ENCODE data around the gene OSBPL6. TPM values are rescaled to one million over a fixed set of nuclear protein-coding genes. Genes with fewer than 3 reads are reported as not detected.

Gene OSBPL6
- total RNA-seq, 1 experiment from 2014 or later = 43.1 TPM

- ChIA-PET POLR2A (interaction anchor here (0.6 to 4.3 kb wide), 3 partner anchors 14 to 158 kb away, joined by 3 to 25 read pairs (median 4); partner anchors contain the start of gene OSBPL6), CTCF (interaction anchor here (0.6 to 1.6 kb wide), 7 partner anchors 11 to 265 kb away, joined by 3 to 5 read pairs (median 3); no protein-coding TSS in a partner anchor)
- Mint-ChIP-seq H3K4me3 (ENCODE audit: unreplicated experiment) (no peak overlapping the region), H3K27ac (ENCODE audit: low read depth, unreplicated experiment) (no peak overlapping the region), H3K36me3 (ENCODE audit: insufficient read depth, unreplicated experiment) (peaks cover 5% of the 10 kb centered on the region), H3K27me3 (ENCODE audit: insufficient read depth, unreplicated experiment) (no peaks in the 10 kb centered on the region), H3K9me3 (ENCODE audit: unreplicated experiment) (no peaks in the 10 kb centered on the region), H3K4me1 (ENCODE audit: insufficient read depth, unreplicated experiment) (peaks cover 25% of the 10 kb centered on the region)
- BruUV-seq (replicated peaks) = no TSS peak
- TF ChIP-seq, protein P1, sequence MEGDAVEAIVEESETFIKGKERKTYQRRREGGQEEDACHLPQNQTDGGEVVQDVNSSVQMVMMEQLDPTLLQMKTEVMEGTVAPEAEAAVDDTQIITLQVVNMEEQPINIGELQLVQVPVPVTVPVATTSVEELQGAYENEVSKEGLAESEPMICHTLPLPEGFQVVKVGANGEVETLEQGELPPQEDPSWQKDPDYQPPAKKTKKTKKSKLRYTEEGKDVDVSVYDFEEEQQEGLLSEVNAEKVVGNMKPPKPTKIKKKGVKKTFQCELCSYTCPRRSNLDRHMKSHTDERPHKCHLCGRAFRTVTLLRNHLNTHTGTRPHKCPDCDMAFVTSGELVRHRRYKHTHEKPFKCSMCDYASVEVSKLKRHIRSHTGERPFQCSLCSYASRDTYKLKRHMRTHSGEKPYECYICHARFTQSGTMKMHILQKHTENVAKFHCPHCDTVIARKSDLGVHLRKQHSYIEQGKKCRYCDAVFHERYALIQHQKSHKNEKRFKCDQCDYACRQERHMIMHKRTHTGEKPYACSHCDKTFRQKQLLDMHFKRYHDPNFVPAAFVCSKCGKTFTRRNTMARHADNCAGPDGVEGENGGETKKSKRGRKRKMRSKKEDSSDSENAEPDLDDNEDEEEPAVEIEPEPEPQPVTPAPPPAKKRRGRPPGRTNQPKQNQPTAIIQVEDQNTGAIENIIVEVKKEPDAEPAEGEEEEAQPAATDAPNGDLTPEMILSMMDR (IDR thresholded peaks at IDR 0.05; ENCODE audit: unreplicated experiment) = peak; percentile 18
- DNase-seq (ENCODE audit: unreplicated experiment) = no peak
- intact Hi-C loops (cut with micrococcal nuclease) = no loop called here
Measured at GRCh38 chr2:178208817-178209216, 14.5 kb downstream of the OSBPL6 start.

DNA sequence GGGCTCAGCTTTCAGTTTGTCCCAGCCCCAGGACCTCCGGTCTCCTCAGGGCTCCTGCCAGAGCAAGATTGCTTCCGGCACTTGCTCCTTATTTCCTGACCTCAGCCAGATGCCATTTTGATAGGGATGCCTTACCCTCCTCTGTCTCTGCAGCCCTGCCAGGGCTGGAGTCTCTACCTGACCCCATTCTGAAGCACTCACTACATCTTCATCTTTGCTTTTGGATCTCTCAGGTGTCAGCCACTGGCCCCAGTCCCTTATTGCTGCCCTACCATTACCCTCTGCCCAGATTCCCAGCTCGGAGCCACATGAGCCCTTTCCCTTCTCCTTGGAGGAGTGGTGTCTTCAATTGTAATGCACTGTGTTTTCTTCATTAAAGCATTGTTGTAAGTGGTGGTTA lies 17.1 kb downstream of the OSBPL6 start:
- H3K27ac Mint-ChIP-seq (ENCODE audit: low read depth, unreplicated experiment) = no peak overlapping the region
- TF ChIP-seq, protein P1 (IDR thresholded peaks at IDR 0.05; ENCODE audit: unreplicated experiment) = no peak
- H3K4me3 Mint-ChIP-seq (ENCODE audit: unreplicated experiment) = no peak overlapping the region
- intact Hi-C loops (cut with micrococcal nuclease) = no loop called here
- H3K9me3 Mint-ChIP-seq (ENCODE audit: unreplicated experiment) = no peaks in the 10 kb centered on the region
- peaks cover 16% of the 10 kb centered on the region for H3K4me1 Mint-ChIP-seq (ENCODE audit: insufficient read depth, unreplicated experiment)
- no peaks in the 10 kb centered on the region for H3K27me3 Mint-ChIP-seq (ENCODE audit: insufficient read depth, unreplicated experiment)
- POLR2A ChIA-PET = interaction anchor here (1.7 kb wide), 1 partner anchor 15 kb away, joined by 5 read pairs; no protein-coding TSS in a partner anchor
- H3K36me3 Mint-ChIP-seq (ENCODE audit: insufficient read depth, unreplicated experiment) = peaks cover 5% of the 10 kb centered on the region
- BruUV-seq (replicated peaks) = no TSS peak
- CTCF ChIA-PET = interaction anchor here (1.1 kb wide), 1 partner anchor 9 kb away, joined by 3 read pairs; no protein-coding TSS in a partner anchor
- no peak for DNase-seq (ENCODE audit: unreplicated experiment)

DNA sequence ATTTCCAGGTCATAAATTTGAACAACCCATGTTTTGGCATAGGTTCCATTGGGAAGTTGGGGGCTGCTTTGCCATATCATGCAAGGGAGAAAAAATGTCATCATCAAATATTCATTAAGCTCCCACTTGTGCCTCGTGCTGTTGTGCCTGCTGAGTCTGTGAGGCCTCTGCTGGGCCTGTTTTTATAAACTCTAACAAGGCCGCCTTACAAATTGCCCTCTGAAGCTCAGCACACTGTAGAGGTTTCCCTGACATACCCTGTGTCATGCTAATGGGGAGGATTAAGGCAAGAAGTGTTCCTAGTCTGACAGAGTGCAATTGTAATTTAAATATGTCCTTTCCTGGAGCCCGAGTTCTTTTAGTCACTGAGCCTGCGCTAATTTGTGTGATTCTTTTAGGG lies 17.6 kb downstream of the OSBPL6 start:
- Mint-ChIP-seq H3K27ac (ENCODE audit: low read depth, unreplicated experiment) (no peak overlapping the region), H3K36me3 (ENCODE audit: insufficient read depth, unreplicated experiment) (peaks cover 5% of the 10 kb centered on the region), H3K4me1 (ENCODE audit: insufficient read depth, unreplicated experiment) (peaks cover 15% of the 10 kb centered on the region), H3K4me3 (ENCODE audit: unreplicated experiment) (no peak overlapping the region), H3K9me3 (ENCODE audit: unreplicated experiment) (no peaks in the 10 kb centered on the region), H3K27me3 (ENCODE audit: insufficient read depth, unreplicated experiment) (no peaks in the 10 kb centered on the region)
- intact Hi-C loops (cut with micrococcal nuclease) = no loop called here
- no peak for DNase-seq (ENCODE audit: unreplicated experiment)
- ChIA-PET CTCF (interaction anchor here (1.1 kb wide), 2 partner anchors 9 to 16 kb away, joined by 3 read pairs; no protein-coding TSS in a partner anchor), POLR2A (interaction anchor here (1.7 kb wide), 1 partner anchor 16 kb away, joined by 5 read pairs; no protein-coding TSS in a partner anchor)
- TF ChIP-seq, protein P1 (IDR thresholded peaks at IDR 0.05; ENCODE audit: unreplicated experiment) = no peak
- BruUV-seq (replicated peaks) = no TSS peak

- TF ChIP-seq, protein P1 (IDR thresholded peaks at IDR 0.05; ENCODE audit: unreplicated experiment) = no peak
- no peaks in the 10 kb centered on the region for H3K27me3 Mint-ChIP-seq (ENCODE audit: insufficient read depth, unreplicated experiment)
- H3K9me3 Mint-ChIP-seq (ENCODE audit: unreplicated experiment) = no peaks in the 10 kb centered on the region
- POLR2A ChIA-PET = interaction anchor here (1.8 kb wide), 1 partner anchor 19 kb away, joined by 4 read pairs; no protein-coding TSS in a partner anchor
- H3K4me3 Mint-ChIP-seq (ENCODE audit: unreplicated experiment) = no peak overlapping the region
- DNase-seq (ENCODE audit: unreplicated experiment) = no peak
- intact Hi-C loops (cut with micrococcal nuclease) = no loop called here
- no peak overlapping the region for H3K27ac Mint-ChIP-seq (ENCODE audit: low read depth, unreplicated experiment)
- H3K36me3 Mint-ChIP-seq (ENCODE audit: insufficient read depth, unreplicated experiment) = peaks cover 3% of the 10 kb centered on the region
- CTCF ChIA-PET = interaction anchor here (0.7 kb wide), 1 partner anchor 105 kb away, joined by 3 read pairs; no protein-coding TSS in a partner anchor
- BruUV-seq (replicated peaks) = no TSS peak
- H3K4me1 Mint-ChIP-seq (ENCODE audit: insufficient read depth, unreplicated experiment) = peaks cover 10% of the 10 kb centered on the region
Measured at GRCh38 chr2:178213991-178214390, 19.7 kb downstream of the OSBPL6 start.

Measured in MCF 10A (cell line).